Measurements from ENCODE around the gene NAV2.

Gene NAV2

GRCh38 chr11:19781351-19781750, 68.7 kb downstream of the NAV2 start:
- Mint-ChIP-seq H3K9me3 (no peaks in the 10 kb centered on the region), H3K36me3 (ENCODE audit: low read depth) (no peaks in the 10 kb centered on the region), H3K27ac (no peak overlapping the region), H3K27me3 (peaks cover 55% of the 10 kb centered on the region), H3K4me1 (ENCODE audit: low read depth) (peaks cover 12% of the 10 kb centered on the region), H3K4me3 (no peak overlapping the region)

GRCh38 chr11:19785265-19785664, 72.6 kb downstream of the NAV2 start:
- H3K4me1 Mint-ChIP-seq (ENCODE audit: low read depth): no peaks in the 10 kb centered on the region
- peaks cover 35% of the 10 kb centered on the region for H3K27me3 Mint-ChIP-seq
- H3K4me3 Mint-ChIP-seq: no peak overlapping the region
- H3K9me3 Mint-ChIP-seq: no peaks in the 10 kb centered on the region
- no peak overlapping the region for H3K27ac Mint-ChIP-seq
- no peaks in the 10 kb centered on the region for H3K36me3 Mint-ChIP-seq (ENCODE audit: low read depth)

GRCh38 chr11:19786644-19787043, 74.0 kb downstream of the NAV2 start:
- H3K4me3 Mint-ChIP-seq: no peak overlapping the region
- H3K27ac Mint-ChIP-seq: no peak overlapping the region
- H3K4me1 Mint-ChIP-seq (ENCODE audit: low read depth): no peaks in the 10 kb centered on the region
- no peaks in the 10 kb centered on the region for H3K36me3 Mint-ChIP-seq (ENCODE audit: low read depth)
- H3K27me3 Mint-ChIP-seq: peaks cover 30% of the 10 kb centered on the region
- H3K9me3 Mint-ChIP-seq: no peaks in the 10 kb centered on the region

GRCh38 chr11:19788435-19788834, 75.8 kb downstream of the NAV2 start:
- Mint-ChIP-seq H3K27me3 (peaks cover 25% of the 10 kb centered on the region), H3K9me3 (no peaks in the 10 kb centered on the region), H3K4me3 (no peak overlapping the region), H3K27ac (no peak overlapping the region), H3K36me3 (ENCODE audit: low read depth) (no peaks in the 10 kb centered on the region), H3K4me1 (ENCODE audit: low read depth) (no peaks in the 10 kb centered on the region)

- no peak overlapping the region for H3K27ac Mint-ChIP-seq
- no peaks in the 10 kb centered on the region for H3K4me1 Mint-ChIP-seq (ENCODE audit: low read depth)
- H3K9me3 Mint-ChIP-seq: no peaks in the 10 kb centered on the region
- H3K36me3 Mint-ChIP-seq (ENCODE audit: low read depth): no peaks in the 10 kb centered on the region
- H3K4me3 Mint-ChIP-seq: no peak overlapping the region
- peaks cover 21% of the 10 kb centered on the region for H3K27me3 Mint-ChIP-seq
Observed at GRCh38 chr11:19789245-19789644, 76.6 kb downstream of the NAV2 start.

GRCh38 chr11:19789835-19790710, 77.4 kb downstream of the NAV2 start:
- Mint-ChIP-seq H3K4me1 (ENCODE audit: low read depth) (no peaks in the 10 kb centered on the region), H3K4me3 (no peak overlapping the region), H3K9me3 (no peaks in the 10 kb centered on the region), H3K27me3 (peaks cover 15% of the 10 kb centered on the region), H3K27ac (no peak overlapping the region), H3K36me3 (ENCODE audit: low read depth) (no peaks in the 10 kb centered on the region)

GRCh38 chr11:19790831-19791552, 78.4 kb downstream of the NAV2 start:
- no peaks in the 10 kb centered on the region for H3K9me3 Mint-ChIP-seq
- H3K4me1 Mint-ChIP-seq (ENCODE audit: low read depth): no peaks in the 10 kb centered on the region
- H3K4me3 Mint-ChIP-seq: no peak overlapping the region
- H3K36me3 Mint-ChIP-seq (ENCODE audit: low read depth): no peaks in the 10 kb centered on the region
- peaks cover 15% of the 10 kb centered on the region for H3K27me3 Mint-ChIP-seq
- no peak overlapping the region for H3K27ac Mint-ChIP-seq

GRCh38 chr11:19792510-19792909, 79.9 kb downstream of the NAV2 start:
- Mint-ChIP-seq H3K27ac (no peak overlapping the region), H3K36me3 (ENCODE audit: low read depth) (no peaks in the 10 kb centered on the region), H3K27me3 (peaks cover 11% of the 10 kb centered on the region), H3K4me1 (ENCODE audit: low read depth) (no peaks in the 10 kb centered on the region), H3K9me3 (no peaks in the 10 kb centered on the region), H3K4me3 (no peak overlapping the region)

- Mint-ChIP-seq H3K36me3 (ENCODE audit: low read depth) (no peaks in the 10 kb centered on the region), H3K27ac (no peak overlapping the region), H3K4me3 (no peak overlapping the region), H3K27me3 (peaks cover 9% of the 10 kb centered on the region), H3K4me1 (ENCODE audit: low read depth) (no peaks in the 10 kb centered on the region), H3K9me3 (no peaks in the 10 kb centered on the region)
Observed at GRCh38 chr11:19793326-19793725, 80.7 kb downstream of the NAV2 start.

- H3K4me1 Mint-ChIP-seq (ENCODE audit: low read depth): no peaks in the 10 kb centered on the region
- no peak overlapping the region for H3K4me3 Mint-ChIP-seq
- H3K9me3 Mint-ChIP-seq: no peaks in the 10 kb centered on the region
- no peak overlapping the region for H3K27ac Mint-ChIP-seq
- H3K27me3 Mint-ChIP-seq: peaks cover 4% of the 10 kb centered on the region
- no peaks in the 10 kb centered on the region for H3K36me3 Mint-ChIP-seq (ENCODE audit: low read depth)
Observed at GRCh38 chr11:19794161-19794560, 81.5 kb downstream of the NAV2 start.

GRCh38 chr11:19795082-19795481, 82.4 kb downstream of the NAV2 start:
- no peak overlapping the region for H3K4me3 Mint-ChIP-seq
- H3K9me3 Mint-ChIP-seq: no peaks in the 10 kb centered on the region
- H3K27me3 Mint-ChIP-seq: peaks cover 4% of the 10 kb centered on the region
- H3K36me3 Mint-ChIP-seq (ENCODE audit: low read depth): no peaks in the 10 kb centered on the region
- no peaks in the 10 kb centered on the region for H3K4me1 Mint-ChIP-seq (ENCODE audit: low read depth)
- no peak overlapping the region for H3K27ac Mint-ChIP-seq

- H3K4me1 Mint-ChIP-seq (ENCODE audit: low read depth): no peaks in the 10 kb centered on the region
- H3K27me3 Mint-ChIP-seq: peaks cover 7% of the 10 kb centered on the region
- no peak overlapping the region for H3K27ac Mint-ChIP-seq
Observed at GRCh38 chr11:19800162-19800561, 87.5 kb downstream of the NAV2 start.

GRCh38 chr11:19800714-19801519, 88.3 kb downstream of the NAV2 start:
- Mint-ChIP-seq H3K4me3 (no peak overlapping the region), H3K9me3 (no peaks in the 10 kb centered on the region), H3K36me3 (ENCODE audit: low read depth) (no peaks in the 10 kb centered on the region), H3K27ac (no peak overlapping the region), H3K4me1 (ENCODE audit: low read depth) (no peaks in the 10 kb centered on the region), H3K27me3 (peaks cover 7% of the 10 kb centered on the region)

More at GRCh38 chr11:19800162-19800561, 87.5 kb downstream of the NAV2 start:
- H3K9me3 Mint-ChIP-seq: no peaks in the 10 kb centered on the region
- H3K4me3 Mint-ChIP-seq: no peak overlapping the region
- no peaks in the 10 kb centered on the region for H3K36me3 Mint-ChIP-seq (ENCODE audit: low read depth)

GRCh38 chr11:19802773-19803293, 90.2 kb downstream of the NAV2 start:
- H3K4me3 Mint-ChIP-seq: no peak overlapping the region
- no peaks in the 10 kb centered on the region for H3K4me1 Mint-ChIP-seq (ENCODE audit: low read depth)
- H3K9me3 Mint-ChIP-seq: no peaks in the 10 kb centered on the region
- H3K27ac Mint-ChIP-seq: no peak overlapping the region
- peaks cover 3% of the 10 kb centered on the region for H3K27me3 Mint-ChIP-seq
- H3K36me3 Mint-ChIP-seq (ENCODE audit: low read depth): no peaks in the 10 kb centered on the region

Measured in stimulated activated naive CD8-positive, alpha-beta T cell treated with anti-CD3 and anti-CD28 coated beads, Interleukin-15, Interleukin-2, amounts not matched to agents 100 ng/mL and 50 ng/mL, for 24 hours (primary cell).